Osteoblast (primary cell): Measurements from ENCODE around the gene CATSPERD. TPM values are rescaled to one million over a fixed set of nuclear protein-coding genes. Genes with fewer than 3 reads are reported as not detected.

Experiments
- DNase-seq: peaks from one replicate; pipeline ENCODE4 v3.0.0; 2011; ENCODE audit warnings: low spot score, mixed read lengths; ENCODE audit not compliant: insufficient read length; ENCODE audit errors: missing footprints
- H2AFZ ChIP-seq: 2 replicates; pipeline ENCODE4 v1.6.0; 2011; ENCODE audit warnings: mild to moderate bottlenecking, low read length
- H3K27ac ChIP-seq: 2 replicates; pipeline ENCODE4 v1.5.1; 2011; ENCODE audit warnings: mild to moderate bottlenecking, low read depth, low read length, moderate library complexity
- H3K27me3 ChIP-seq: 2 replicates; pipeline ENCODE4 v1.6.0; 2012; ENCODE audit warnings: mild to moderate bottlenecking, control low read depth, inconsistent platforms, low read length, moderate library complexity; ENCODE audit not compliant: insufficient read depth
- H3K36me3 ChIP-seq: 2 replicates; pipeline ENCODE4 v1.5.1; 2011; ENCODE audit warnings: mild to moderate bottlenecking, low read length, control low read depth, moderate library complexity; ENCODE audit not compliant: insufficient read depth
- H3K4me1 ChIP-seq: 2 replicates; pipeline ENCODE4 v1.5.1; 2011; ENCODE audit warnings: mild to moderate bottlenecking, low read length, control low read depth, moderate library complexity; ENCODE audit not compliant: insufficient read depth
- H3K4me2 ChIP-seq: 2 replicates; pipeline ENCODE4 v1.6.0; 2011; ENCODE audit warnings: mild to moderate bottlenecking, low read length; ENCODE audit not compliant: insufficient read depth
- H3K4me3 ChIP-seq: fragments of 200-600 bp; sonication (generic); 3 replicates; pipeline ENCODE4 v1.5.1; 2012; ENCODE audit warnings: mild to moderate bottlenecking, low read length, inconsistent platforms; ENCODE audit not compliant: insufficient read depth
- H3K79me2 ChIP-seq: 2 replicates; pipeline ENCODE4 v1.6.0; 2012; ENCODE audit warnings: mild to moderate bottlenecking, low read length, control low read depth, inconsistent platforms; ENCODE audit not compliant: insufficient read depth
- H3K9me3 ChIP-seq: 2 replicates; pipeline ENCODE4 v1.5.1; 2011; ENCODE audit warnings: low read depth, low read length, control low read depth
- H4K20me1 ChIP-seq: 2 replicates; pipeline ENCODE4 v1.6.0; 2012; ENCODE audit warnings: mild to moderate bottlenecking, low read length, control low read depth; ENCODE audit not compliant: insufficient read depth
- CTCF ChIP-seq: IDR thresholded peaks from 2 replicates; pipeline ENCODE4 v1.5.1; 2011; ENCODE audit warnings: mild to moderate bottlenecking, low read depth, low read length, moderate library complexity; ENCODE audit errors: extremely low read depth
- total RNA-seq: library from RNA; depleted of rRNA; stranded (reverse); fragments of >200 nt; gene quantifications from 2 replicates; pipeline ENCODE4 v1.2.3, GENCODE V29; 2012

CATSPERD gene
- total RNA-seq, 1 donor: under 0.01 TPM

- DNase-seq: peak; percentile 67
- Histone ChIP-seq H2AFZ (no peak overlapping the region), H3K9me3 (no peaks in the 10 kb centered on the region), H3K4me1 (no peaks in the 10 kb centered on the region), H3K27ac (no peak overlapping the region), H3K4me3 (no peak overlapping the region), H4K20me1 (peaks cover 4% of the 10 kb centered on the region), H3K36me3 (peaks cover 46% of the 10 kb centered on the region), H3K27me3 (no peaks in the 10 kb centered on the region), H3K4me2 (no peak overlapping the region), H3K79me2 (peaks cover 7% of the 10 kb centered on the region)
- TF ChIP-seq CTCF: no peak
These were observed 14.9 kb upstream of the CATSPERD start for GRCh38 chr19:5705552-5705951.

GRCh38 chr19:5706876-5707573 lies 13.4 kb upstream of the CATSPERD start:
- Histone ChIP-seq H3K27me3 (no peaks in the 10 kb centered on the region), H3K36me3 (peaks cover 54% of the 10 kb centered on the region), H3K79me2 (peaks cover 4% of the 10 kb centered on the region), H2AFZ (no peak overlapping the region), H3K4me2 (no peak overlapping the region), H4K20me1 (peaks cover 4% of the 10 kb centered on the region), H3K9me3 (no peaks in the 10 kb centered on the region), H3K27ac (no peak overlapping the region), H3K4me1 (no peaks in the 10 kb centered on the region), H3K4me3 (no peak overlapping the region)
- peak; percentile 65 for DNase-seq
- TF ChIP-seq CTCF: no peak

- peaks cover 62% of the 10 kb centered on the region for H3K36me3 ChIP-seq
These were observed 12.6 kb upstream of the CATSPERD start for GRCh38 chr19:5707576-5708575.

More at GRCh38 chr19:5707576-5708575, 12.6 kb upstream of the CATSPERD start:
- Histone ChIP-seq H3K27me3 (no peaks in the 10 kb centered on the region), H2AFZ (no peak overlapping the region), H3K4me3 (no peak overlapping the region), H3K27ac (no peak overlapping the region), H3K79me2 (peaks cover 6% of the 10 kb centered on the region), H3K4me1 (no peaks in the 10 kb centered on the region), H4K20me1 (peaks cover 7% of the 10 kb centered on the region), H3K9me3 (no peaks in the 10 kb centered on the region), H3K4me2 (no peak overlapping the region)
- no peak for TF ChIP-seq CTCF
- peak; percentile 73 for DNase-seq
